A673 (cell line): ENCODE results near the gene CDC45.

Experiments used
- CTCF ChIP-seq: fragments of 300-800, 200-600 bp; sonication (generic); conservative IDR thresholded peaks from 2 replicates; pipeline ENCODE4 v1.5.1; 2017; ENCODE audit warnings: low read depth, mild to moderate bottlenecking, antibody characterized with exemption, low read length, moderate library complexity, mixed read lengths
- EZH2 ChIP-seq: fragments of 200-600 bp; sonication (generic); IDR thresholded peaks from 2 replicates; pipeline ENCODE4 v1.6.1; 2017; ENCODE audit warnings: borderline replicate concordance, low read depth, mild to moderate bottlenecking, mixed read lengths, antibody characterized with exemption, low read length; ENCODE audit not compliant: poor library complexity, severe bottlenecking

- no peak for TF ChIP-seq CTCF
- TF ChIP-seq EZH2: no peak
These were observed 46.5 kb downstream of the CDC45 start for GRCh38 chr22:19526076-19526701.
